Midbrain (tissue), 1 donor: ENCODE measurements around the gene SH3RF2.
"Not testable (repeated sequence)": the region's sequence is repeated elsewhere in the genome, so short reads cannot be mapped to it uniquely, and the experiment has no call there.

Source experiments
- DNase-seq: peaks from one replicate; lab custom pipeline; 2025; lab: John Stamatoyannopoulos, UW

Gene SH3RF2

GRCh38 chr5:145979270-145980223 lies 43.2 kb downstream of the SH3RF2 start:
- no peak for DNase-seq

DNA sequence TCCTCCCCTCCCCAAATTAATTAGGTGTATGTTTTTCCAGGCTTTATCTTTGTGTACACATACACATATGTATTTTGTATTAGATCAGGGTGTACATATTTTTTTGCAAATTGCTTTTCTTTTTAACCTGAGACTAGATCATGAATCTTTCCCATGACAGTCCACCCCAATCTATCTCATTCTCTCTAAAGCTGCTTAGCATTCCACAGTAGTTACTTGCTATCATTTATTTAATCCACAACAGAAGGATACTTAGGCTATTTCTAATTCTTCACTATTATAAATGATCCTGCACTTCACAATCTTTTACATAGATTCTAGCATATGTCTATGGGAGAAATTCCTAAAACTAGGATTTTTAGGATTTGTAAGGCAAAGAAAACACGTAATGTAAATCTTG lies 43.9 kb downstream of the SH3RF2 start:
- DNase-seq: no peak

GRCh38 chr5:145980718-145981117 lies 44.3 kb downstream of the SH3RF2 start:
- DNase-seq: no peak

GRCh38 chr5:145981589-145982571 lies 45.5 kb downstream of the SH3RF2 start:
- no peak for DNase-seq

GRCh38 chr5:145982572-145983318 lies 46.4 kb downstream of the SH3RF2 start:
- no peak for DNase-seq

- DNase-seq: no peak
Measured at GRCh38 chr5:145983446-145983845, 47.1 kb downstream of the SH3RF2 start.

GRCh38 chr5:145984072-145984471 lies 47.7 kb downstream of the SH3RF2 start:
- DNase-seq: peak; percentile 23

DNA sequence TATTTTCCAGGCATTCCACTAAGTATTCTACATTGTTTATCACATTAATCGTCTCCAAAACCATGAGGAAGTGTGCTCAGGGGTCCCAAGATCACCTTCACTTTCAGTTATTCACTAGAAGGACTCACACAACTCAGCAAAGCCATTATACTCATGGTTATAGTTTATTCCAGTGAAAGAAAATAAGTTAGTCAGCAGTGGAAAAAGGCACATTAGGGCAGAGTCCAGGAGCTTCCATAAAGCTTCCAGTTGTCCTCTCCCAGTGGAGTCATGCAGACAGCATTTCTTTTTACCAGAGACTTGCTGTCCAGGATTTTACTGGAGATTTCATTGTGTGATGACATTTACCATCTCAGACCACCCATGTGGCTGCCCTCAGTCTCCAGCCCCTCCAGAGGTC lies 51.5 kb downstream of the SH3RF2 start:
- no peak for DNase-seq

DNA sequence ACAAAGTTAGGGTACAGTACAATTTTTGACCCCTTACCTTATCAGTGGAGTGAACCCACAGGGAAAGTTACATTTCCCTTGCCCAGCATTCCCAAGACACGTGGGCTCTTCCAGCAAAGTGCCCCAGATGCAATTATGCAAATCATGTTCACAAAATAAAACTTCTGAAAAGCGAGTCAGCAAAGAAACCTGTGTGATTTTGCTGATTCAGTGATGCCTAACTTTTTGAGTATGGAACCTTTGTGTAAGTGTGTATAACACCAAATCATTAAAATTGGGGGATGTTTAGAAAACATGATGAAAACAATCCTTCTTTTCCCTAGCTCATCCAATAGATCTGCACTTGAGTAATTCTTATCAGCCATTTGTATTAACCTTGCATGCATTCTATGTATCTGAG lies 52.6 kb downstream of the SH3RF2 start:
- DNase-seq: no peak

DNA sequence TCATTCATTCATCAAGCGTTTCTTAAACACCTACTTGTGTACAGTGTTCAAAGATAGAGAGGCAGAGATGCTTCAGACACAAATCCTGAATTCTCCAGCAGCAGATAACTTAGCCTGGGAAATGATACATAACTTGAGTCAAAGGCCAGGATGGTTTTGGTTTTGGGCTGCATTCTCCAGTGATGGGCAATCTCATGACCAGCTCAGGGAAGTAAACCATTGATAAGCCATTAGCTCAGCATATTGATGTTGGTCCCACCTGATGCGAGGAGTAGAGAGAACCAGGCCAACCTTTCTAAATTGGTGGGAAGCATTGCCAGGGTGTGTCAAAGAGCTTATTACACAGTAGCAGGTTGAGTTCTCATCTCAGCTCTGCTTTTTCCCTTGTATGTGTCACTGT lies 53.0 kb downstream of the SH3RF2 start:
- no peak for DNase-seq

DNA sequence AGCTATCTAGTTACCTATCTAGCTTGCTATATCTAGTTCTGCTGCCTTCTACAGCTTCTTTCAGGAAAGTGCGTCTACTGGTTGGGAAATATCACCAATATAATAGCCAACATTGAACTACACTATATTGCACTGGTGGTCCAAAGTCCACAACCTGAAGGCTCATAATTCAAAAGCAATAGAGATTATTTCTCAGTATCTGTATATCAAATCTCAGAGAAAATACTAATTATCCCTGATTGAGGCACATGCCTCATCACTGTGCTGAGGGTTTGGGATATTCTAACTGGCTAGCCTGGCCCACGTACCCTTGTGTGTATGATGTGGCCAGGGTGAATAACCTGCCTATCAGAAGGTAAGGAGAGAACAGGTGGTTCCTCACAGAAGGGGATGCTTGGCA lies 53.8 kb downstream of the SH3RF2 start:
- DNase-seq: no peak

DNA sequence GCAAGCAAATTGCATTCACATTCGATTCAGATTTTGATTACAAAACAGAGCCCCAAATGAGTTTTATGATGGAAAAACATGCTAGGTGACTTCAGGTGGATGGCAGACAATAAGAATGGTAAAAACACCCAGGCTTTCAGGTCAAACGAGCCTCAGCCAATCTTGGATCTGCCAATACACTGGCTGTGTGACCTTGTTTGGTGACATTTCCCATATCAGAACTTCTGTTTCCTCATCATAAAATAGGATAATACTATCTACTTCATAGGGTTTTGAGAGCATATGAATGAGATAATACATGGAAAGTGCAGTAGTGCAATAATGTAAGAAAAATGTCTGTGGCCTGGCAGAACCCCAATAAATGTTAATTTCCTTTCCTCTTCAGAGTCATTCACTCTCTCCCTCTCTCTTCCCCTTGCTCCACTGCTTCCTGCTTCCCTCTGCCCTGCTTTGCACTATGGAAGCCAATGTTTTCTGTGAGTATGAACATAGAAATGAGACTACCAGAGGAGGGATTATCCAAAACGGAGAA lies 54.7 kb downstream of the SH3RF2 start:
- no peak for DNase-seq

- not testable (repeated sequence) for DNase-seq
Measured at GRCh38 chr5:145993538-145993937, 57.2 kb downstream of the SH3RF2 start.

DNA sequence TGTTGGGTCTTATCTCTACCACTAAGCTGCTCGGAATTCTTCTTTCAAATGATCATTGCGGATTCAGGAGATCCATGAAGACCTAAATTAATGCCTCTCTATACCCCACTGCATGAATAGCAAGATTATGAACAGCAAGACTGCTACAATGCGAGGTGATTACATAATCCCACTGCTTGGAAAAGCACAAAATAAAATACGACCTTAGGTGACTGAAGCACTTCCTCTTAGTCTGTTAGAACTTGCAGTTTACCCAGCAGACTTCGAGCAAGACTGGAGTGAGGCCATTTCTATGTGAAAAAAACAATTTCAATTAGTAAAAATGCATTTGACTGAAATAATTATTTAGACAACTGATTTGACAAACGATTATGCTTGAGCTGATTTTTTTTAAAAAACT lies 59.8 kb downstream of the SH3RF2 start:
- DNase-seq: no peak

DNA sequence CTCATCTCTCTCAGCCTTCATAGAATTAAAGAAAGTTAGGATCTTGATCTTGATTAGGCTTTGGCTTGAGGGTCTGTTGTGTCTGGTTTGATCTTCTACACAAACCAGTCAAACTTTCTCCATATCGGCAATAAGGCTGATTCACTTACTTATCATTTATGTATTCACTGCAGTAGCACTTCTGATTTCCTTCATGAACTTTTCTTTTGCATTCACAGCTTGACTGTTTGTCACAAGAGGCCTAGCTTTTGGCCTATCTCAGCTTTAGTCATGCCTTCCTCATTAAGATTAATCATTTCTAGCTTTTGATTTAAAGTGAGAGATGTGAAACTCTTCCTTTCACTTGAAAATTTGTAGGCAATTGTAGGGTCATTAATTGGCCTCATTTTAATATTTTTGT lies 62.8 kb downstream of the SH3RF2 start:
- DNase-seq: no peak

GRCh38 chr5:146000072-146000471 lies 63.7 kb downstream of the SH3RF2 start:
- DNase-seq: no peak

- no peak for DNase-seq
Measured at GRCh38 chr5:146001544-146002190, 65.3 kb downstream of the SH3RF2 start.

- DNase-seq: no peak
Measured at GRCh38 chr5:146002491-146002890, 66.1 kb downstream of the SH3RF2 start.

DNA sequence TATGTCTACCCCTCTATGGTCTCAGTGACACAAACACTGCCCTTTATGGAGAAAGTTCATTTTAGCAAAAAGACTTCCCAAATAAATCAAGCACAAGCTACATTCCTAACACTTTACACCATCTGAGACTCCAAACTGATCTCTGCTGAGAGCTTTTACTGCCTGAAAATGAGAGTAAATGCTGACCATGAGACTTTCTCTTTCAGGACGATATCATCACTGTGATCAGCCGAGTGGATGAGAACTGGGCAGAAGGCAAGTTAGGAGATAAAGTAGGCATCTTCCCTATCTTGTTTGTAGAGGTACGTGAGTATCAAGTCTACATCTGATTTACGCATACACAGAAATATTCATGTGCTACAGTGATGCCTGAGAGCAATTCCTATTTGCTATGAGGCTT lies 67.5 kb downstream of the SH3RF2 start:
- no peak for DNase-seq

- no peak for DNase-seq
Measured at GRCh38 chr5:146005264-146005663, 68.9 kb downstream of the SH3RF2 start.

DNA sequence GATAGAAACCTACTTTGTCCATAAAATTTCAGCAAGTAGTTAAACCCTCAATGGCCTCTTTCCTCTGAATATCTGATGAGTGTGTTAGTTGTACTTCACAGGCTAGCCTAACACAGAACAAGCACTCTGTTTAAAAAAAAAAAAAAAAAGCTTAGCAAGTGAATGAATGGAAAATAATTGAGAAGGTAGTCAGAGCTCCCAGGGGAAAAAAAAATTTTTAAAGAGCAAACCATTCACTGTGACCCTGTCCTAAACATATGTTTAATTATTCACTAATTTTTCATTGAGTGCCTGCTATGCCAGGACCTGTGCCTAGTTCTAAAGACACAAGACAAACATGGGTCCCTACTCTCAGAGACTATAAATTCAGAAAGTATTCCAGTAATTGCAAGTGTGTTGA lies 69.3 kb downstream of the SH3RF2 start:
- no peak for DNase-seq
